D721Med (cell line): ENCODE results near the gene PPIL6.

ENCODE experiments used
- DNase-seq: peaks from one replicate; pipeline ENCODE4 v3.0.0; 2011; ENCODE audit warnings: low spot score; ENCODE audit not compliant: insufficient read length
- FAIRE-seq: peaks from 2 replicates; lab custom pipeline; 2011; peaks lifted over from hg19 to GRCh38; lab: Jason Lieb, UNC
- CTCF ChIP-seq: IDR thresholded peaks from 2 replicates; pipeline ENCODE4 v1.5.1; 2012; ENCODE audit warnings: mild to moderate bottlenecking, control low read depth; ENCODE audit not compliant: insufficient read depth; ENCODE audit errors: missing control alignments

PPIL6 gene

GRCh38 chr6:109393886-109394281, 46.5 kb downstream of the PPIL6 start:
- no peak for FAIRE-seq

GRCh38 chr6:109393157-109393885, 47.1 kb downstream of the PPIL6 start:
- no peak for DNase-seq
- FAIRE-seq = no peak
- no peak for TF ChIP-seq CTCF

More at GRCh38 chr6:109393886-109394281, 46.5 kb downstream of the PPIL6 start:
- TF ChIP-seq CTCF = no peak
- no peak for DNase-seq

- FAIRE-seq (no peak), DNase-seq (no peak)
- TF ChIP-seq CTCF = no peak
These were observed 50.7 kb downstream of the PPIL6 start for GRCh38 chr6:109389650-109390274.

- FAIRE-seq (no peak), DNase-seq (no peak)
- TF ChIP-seq CTCF = no peak
These were observed 52.2 kb downstream of the PPIL6 start for GRCh38 chr6:109388265-109388664.

- FAIRE-seq (no peak), DNase-seq (no peak)
- TF ChIP-seq CTCF = no peak
These were observed 56.9 kb downstream of the PPIL6 start for GRCh38 chr6:109383438-109383940.

- peak; percentile 67 for TF ChIP-seq CTCF
- DNase-seq (peak; percentile 56), FAIRE-seq (no peak)
These were observed 57.6 kb downstream of the PPIL6 start for GRCh38 chr6:109382576-109383437.
